Stimulated activated CD8-positive, alpha-beta memory T cell treated with anti-CD3 and anti-CD28 coated beads, Interleukin-4, amount 100 ng/mL, for 4 hours (primary cell): ENCODE results near the gene TIPIN.
A peak's percentile ranks its signal among the peaks of the same experiment; 100 is the strongest.
"Not testable (repeated sequence)": the region's sequence is repeated elsewhere in the genome, so short reads cannot be mapped to it uniquely, and the experiment has no call there.

ENCODE experiments used
- DNase-seq, 2 donors: peaks; one replicate each; pipeline ENCODE4 v3.0.0-alpha.2; 2020; ENCODE audit warnings: low read depth in 2 of 2, low spot score in 1 of 2

Gene TIPIN

DNA sequence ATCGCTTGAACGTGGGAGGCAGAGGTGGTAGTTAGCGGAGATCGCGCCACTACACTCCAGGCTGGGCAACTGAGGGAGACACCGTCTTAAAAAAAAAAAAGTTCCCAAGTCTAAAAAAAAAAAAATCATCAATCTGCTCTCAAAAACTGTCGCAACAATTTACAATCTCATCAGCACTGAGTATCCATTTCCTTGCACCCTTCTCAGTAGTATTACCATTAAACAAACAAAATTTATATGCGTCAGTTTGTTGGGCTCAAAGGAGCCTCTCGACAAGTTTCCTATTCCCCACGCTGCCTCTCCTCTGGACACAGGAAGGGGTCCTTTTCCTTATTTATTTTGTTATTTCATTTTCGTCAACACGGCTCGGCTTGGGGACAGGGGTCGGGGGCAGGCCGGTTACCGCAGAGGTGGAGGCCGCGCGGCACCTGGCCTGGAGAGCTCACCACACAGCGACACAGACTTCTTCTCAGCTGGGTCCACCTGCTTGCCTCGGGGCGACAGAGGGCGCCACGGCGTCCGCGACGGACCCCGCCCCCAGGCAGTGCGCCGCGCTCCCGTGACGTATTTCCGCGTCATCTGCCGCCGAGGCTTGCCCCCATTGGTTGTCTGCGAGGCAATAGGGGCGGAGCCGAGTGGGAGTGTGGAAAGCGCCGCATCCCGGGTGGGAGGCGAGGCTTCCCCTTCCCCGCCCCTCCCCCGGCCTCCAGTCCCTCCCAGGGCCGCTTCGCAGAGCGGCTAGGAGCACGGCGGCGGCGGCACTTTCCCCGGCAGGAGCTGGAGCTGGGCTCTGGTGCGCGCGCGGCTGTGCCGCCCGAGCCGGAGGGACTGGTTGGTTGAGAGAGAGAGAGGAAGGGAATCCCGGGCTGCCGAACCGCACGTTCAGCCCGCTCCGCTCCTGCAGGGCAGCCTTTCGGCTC lies 30.0 kb upstream of the TIPIN start, which contains the start of gene MAP2K1:
Gene MAP2K1, plus strand, starts transcription at position 709 of the 920 bp plus-strand sequence. CDS start 436 bp downstream, outside the sequence.
- peak; percentile 96 for DNase-seq

- DNase-seq: not testable (repeated sequence)
Measured at GRCh38 chr15:66381376-66381775, 24.9 kb upstream of the TIPIN start.

- no peak for DNase-seq
Measured at GRCh38 chr15:66378814-66379430, 22.4 kb upstream of the TIPIN start.

DNA sequence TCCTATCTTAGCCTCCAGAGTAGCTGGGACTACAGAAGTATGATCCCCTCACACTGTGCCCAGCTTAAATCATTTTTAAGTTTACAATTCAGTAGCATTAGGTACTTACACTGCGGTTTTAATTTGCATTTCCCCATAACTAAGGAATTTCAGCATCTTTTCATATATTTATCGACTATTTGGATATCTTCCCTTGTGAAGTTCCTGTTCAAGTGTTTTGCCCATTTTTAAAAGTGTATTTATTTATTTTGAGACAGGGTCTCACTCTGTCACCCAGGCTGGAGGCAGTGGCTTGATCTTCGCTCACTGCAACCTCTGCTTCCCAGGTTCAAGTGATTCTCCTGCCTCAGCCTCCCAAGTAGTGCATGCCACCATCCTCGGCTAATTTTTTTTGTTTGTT lies 17.7 kb upstream of the TIPIN start:
- no peak for DNase-seq

DNA sequence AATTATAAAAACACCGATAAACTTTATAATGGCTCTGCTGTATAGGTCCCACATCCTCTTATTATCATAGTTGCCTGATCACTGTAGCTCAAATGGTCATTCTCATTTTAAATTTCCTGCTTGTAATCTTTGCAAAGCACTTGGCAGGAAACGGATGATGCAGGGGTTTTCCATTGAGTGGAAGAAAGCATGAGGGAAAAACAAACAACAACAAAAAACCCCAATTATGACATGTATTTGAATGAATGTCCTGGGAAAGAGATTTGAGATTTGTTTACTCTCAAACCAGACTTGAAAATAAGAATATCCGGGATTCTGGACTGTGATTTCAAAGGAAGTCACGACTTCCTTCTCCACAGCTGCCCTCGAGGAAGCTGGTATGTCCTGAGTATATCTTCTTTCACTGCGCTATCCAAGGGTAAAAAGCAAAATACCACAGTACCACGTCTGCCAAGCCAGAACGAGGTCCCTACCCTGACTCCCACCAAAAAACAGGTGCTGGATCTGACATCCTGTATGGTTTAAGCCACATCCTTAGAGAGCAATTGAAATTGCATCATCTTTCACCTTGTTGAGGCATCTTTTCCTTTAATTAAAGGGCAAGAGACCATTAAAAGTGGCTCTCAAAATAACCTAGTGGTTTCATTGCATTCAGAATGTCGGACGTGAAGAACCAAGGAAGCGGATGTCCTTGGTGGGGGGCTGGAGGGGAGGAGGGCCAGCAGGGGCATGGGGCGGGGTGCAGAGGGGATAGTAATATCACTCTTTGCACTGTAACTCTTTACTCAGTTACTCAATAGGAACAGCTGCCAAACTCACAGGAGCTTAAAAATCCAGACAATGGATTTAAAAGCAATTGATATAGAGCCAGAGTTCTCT lies 13.5 kb upstream of the TIPIN start:
- DNase-seq: no peak

DNA sequence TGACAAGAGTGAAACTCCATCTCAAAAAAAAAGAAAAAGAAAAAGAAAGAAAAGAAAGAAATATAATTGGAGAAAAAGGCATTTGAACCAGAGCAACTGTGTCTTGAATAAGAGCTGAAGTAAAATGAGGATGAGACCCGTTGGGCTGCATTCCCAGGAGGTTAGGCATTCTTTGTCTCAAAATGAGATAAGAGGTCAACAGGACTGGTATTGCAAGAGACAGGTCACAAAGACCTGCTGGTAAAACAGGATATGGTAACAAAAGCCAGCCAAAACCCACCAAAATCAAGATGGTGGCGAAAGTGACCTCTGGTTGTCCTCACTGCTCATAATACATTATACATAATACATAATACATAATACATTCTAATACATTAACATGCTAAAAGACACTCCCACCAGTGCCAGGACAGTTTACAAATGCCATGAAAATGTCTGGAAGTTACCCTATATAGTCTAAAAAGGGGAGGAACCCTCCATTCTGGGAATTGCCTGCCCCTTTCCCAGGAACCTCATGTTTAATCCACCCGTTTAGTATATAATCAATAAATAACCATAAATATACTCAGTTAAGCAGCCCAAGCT lies 8.6 kb upstream of the TIPIN start:
- DNase-seq: no peak

DNA sequence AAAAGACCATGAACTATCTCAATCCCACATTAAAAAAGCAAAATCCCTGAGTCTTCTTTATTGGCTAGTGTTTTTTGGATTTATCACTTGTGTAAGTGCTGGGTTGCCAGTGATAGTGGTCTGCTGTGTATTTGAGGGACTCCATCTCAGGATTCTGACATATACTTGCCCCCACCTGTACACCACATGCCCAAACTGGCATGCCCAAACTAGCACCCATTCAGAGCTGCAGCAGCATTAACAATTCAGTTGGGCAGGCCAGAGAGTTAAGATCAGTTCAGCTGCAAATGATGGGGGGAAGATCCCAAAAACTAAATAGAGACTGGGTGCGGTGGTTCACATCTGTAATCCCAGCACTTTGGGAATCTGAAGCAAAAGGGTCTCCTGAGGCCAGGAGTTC lies 6.3 kb upstream of the TIPIN start:
- DNase-seq: no peak

- DNase-seq: not testable (repeated sequence)
Measured at GRCh38 chr15:66361745-66362460, 5.4 kb upstream of the TIPIN start.

- no peak for DNase-seq
Measured at GRCh38 chr15:66359740-66360139, 3.3 kb upstream of the TIPIN start.

DNA sequence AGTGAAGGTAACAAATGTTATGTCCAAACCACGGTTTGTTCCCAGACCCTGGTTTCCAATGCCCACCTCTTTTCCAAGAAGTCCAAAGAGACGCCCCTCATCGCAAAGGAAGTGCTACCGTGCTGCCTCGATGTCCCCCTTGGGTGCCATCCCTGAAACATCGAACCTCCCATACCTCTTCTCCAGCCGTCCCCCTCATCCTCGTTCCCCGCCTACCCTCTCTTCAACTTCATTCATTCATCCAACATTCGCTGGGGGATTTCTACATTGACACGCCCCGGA lies 467 bp downstream of the TIPIN start:
- no peak for DNase-seq

GRCh38 chr15:66348530-66348929 lies 8.0 kb downstream of the TIPIN start:
- DNase-seq: not testable (repeated sequence)

- DNase-seq: no peak
Measured at GRCh38 chr15:66328771-66329170, 27.7 kb downstream of the TIPIN start.

GRCh38 chr15:66327736-66328135 lies 28.7 kb downstream of the TIPIN start:
- DNase-seq: no peak

DNA sequence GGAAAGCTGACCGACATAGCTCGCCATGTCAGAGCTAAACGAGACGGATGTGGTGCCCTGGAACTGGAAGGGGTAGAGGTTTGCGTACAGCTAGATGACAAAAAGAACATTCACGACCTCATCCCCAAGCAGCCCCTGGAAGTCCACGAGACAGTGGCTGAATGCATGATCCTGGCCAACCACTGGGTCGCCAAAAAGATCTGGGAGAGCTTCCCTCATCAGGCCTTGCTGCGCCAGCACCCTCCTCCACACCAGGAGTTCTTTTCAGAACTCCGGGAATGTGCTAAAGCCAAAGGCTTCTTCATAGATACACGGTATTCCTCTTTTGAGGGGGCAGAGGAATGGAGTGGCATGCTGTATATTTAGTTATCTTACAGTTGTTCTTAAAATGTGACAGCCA lies 30.4 kb downstream of the TIPIN start:
- DNase-seq: no peak

DNA sequence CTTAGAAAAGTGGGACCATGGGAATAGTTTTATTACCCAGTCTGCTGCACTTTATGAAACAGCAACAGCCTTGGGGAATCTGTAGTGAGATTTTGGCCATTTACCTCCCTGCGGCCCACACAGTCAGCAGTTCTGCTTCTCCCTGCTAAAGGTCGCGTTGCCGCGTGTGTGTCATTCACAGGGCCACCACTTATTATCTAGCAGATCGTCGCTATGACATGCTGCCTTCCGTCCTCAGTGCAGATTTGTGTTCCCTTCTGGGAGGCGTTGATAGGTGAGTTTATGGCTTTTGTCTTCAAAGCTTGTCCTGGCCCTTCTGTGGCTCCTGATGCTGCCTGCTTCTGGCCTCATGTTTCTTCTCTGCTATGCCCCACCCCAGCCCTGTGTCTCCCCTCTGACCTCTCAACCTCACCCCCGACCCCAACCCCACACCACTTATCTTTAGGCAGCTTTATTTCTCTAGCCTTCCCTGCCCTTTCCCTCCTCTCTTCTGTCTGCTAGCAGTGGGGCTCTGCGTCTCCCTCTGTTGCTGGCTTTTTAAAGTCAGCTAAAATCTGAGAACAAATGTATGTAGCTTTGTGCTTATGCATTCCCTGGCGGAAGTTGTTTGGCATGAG lies 33.1 kb downstream of the TIPIN start:
- DNase-seq: no peak

DNA sequence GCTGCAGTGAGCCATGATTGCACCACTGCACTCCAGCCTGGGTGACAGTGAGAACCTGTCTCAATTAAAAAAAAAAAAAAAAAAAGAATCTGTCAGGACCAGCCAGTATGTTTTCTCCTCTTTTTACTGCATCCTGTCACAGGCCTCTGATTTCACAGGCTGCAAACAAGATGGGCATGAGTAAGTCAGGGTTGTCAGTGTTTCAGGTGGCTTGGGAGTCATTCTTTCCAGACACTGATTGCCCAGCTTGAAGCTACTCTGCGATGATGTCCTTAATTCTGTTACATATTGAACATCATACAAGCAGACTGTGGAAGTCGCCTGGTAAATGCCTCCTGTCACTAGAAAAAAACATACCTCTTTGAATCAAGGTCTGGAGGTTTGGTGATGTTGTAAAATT lies 44.3 kb downstream of the TIPIN start:
- no peak for DNase-seq

DNA sequence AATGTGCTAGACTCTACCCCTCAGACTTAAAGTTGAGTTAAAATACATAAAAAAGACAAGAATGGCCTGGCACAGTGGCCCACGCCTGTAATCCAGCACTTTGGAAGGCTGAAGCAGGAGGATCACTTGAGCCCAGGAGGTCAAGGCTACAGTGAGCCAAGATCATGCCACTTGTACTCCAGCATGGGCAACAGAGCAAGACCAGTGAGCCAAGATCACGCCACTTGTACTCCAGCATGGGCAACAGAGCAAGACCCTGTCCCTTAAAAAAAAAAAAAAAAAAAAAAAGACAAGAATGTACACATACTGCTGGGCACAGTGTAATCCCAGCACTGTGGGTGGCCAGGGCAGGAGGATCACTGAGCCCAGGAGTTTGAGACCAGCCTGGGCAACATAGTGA lies 45.7 kb downstream of the TIPIN start:
- DNase-seq: no peak

GRCh38 chr15:66309828-66310227 lies 46.7 kb downstream of the TIPIN start:
- DNase-seq: no peak

DNA sequence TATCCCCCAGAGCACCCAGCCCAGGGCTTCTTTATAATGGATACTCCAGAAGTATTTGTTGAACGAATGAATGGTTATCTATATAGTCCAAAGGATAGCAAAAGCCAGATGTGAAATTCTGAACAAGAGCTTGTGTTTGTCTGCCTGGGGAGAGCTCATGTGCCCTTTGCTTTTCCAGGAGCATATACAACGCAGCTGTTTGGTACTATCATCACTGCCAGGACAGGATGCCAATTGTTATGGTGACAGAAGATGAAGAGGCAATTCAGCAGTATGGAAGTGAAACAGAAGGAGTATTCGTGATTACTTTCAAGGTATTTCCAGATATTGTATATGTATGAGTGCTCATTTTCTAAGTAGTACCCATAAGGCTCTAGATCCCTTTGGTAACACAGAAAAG lies 48.0 kb downstream of the TIPIN start:
- DNase-seq: no peak

- no peak for DNase-seq
Measured at GRCh38 chr15:66306381-66306780, 50.1 kb downstream of the TIPIN start.
